Liver (tissue), 9 donors: ENCODE results near the gene HPCAL1. TPM values are rescaled to one million over a fixed set of nuclear protein-coding genes. Genes with fewer than 3 reads are reported as not detected.

Source experiments
- DNase-seq: peaks from one replicate; pipeline ENCODE4 v3.0.0-alpha.2; 2017; ENCODE audit warnings: low spot score
- H3K27ac ChIP-seq, 2 donors: one replicate each; pipeline ENCODE4 v1.7.0; 2013; ENCODE audit warnings: inconsistent platforms in 2 of 2, low read length in 2 of 2, control low read depth in 1 of 2, low read depth in 1 of 2, mild to moderate bottlenecking in 1 of 2
- H3K27me3 ChIP-seq, 4 donors: one replicate each; pipeline versions ENCODE4 v1.6.1 to v1.7.0; 2013; ENCODE audit warnings: low read length in 3 of 4, inconsistent platforms in 1 of 4, mild to moderate bottlenecking in 1 of 4, moderate library complexity in 1 of 4; ENCODE audit not compliant: control insufficient read depth in 4 of 4, insufficient read depth in 4 of 4
- H3K36me3 ChIP-seq, 4 donors: one replicate each; pipeline versions ENCODE4 v1.6.1 to v1.7.0; 2013; ENCODE audit warnings: low read length in 3 of 4, mild to moderate bottlenecking in 3 of 4, low read depth in 1 of 4, moderate library complexity in 1 of 4; ENCODE audit not compliant: control insufficient read depth in 4 of 4, insufficient read depth in 3 of 4
- H3K4me1 ChIP-seq, 4 donors: one replicate each; pipeline versions ENCODE4 v1.6.1 to v1.7.0; 2013; ENCODE audit warnings: low read length in 3 of 4, mild to moderate bottlenecking in 3 of 4, moderate library complexity in 1 of 4; ENCODE audit not compliant: control insufficient read depth in 4 of 4, insufficient read depth in 4 of 4
- H3K4me3 ChIP-seq, 3 donors: one replicate each; pipeline versions ENCODE4 v1.6.1 to v1.7.0; 2013; ENCODE audit warnings: low read length in 3 of 3, control low read depth in 1 of 3, low read depth in 1 of 3, mild to moderate bottlenecking in 1 of 3
- H3K9ac ChIP-seq, 2 donors: one replicate each; pipeline ENCODE4 v1.7.0; 2013; ENCODE audit warnings: low read length in 2 of 2, mild to moderate bottlenecking in 2 of 2, moderate library complexity in 2 of 2, control low read depth in 1 of 2, low read depth in 1 of 2
- H3K9me3 ChIP-seq, 4 donors: one replicate each; pipeline versions ENCODE4 v1.6.1 to v1.7.0; 2013; ENCODE audit warnings: low read length in 3 of 4; ENCODE audit not compliant: control insufficient read depth in 4 of 4
- EGR1 ChIP-seq, 2 donors: IDR thresholded peaks; 2 replicates each; pipeline ENCODE4 v1.6.1; 2016 to 2018; ENCODE audit warnings: antibody characterized with exemption in 2 of 2, low read depth in 2 of 2
- FOXA1 ChIP-seq: IDR thresholded peaks from 2 replicates; pipeline ENCODE4 v1.6.1; 2016; ENCODE audit warnings: antibody characterized with exemption
- FOXA2 ChIP-seq: IDR thresholded peaks from 2 replicates; pipeline ENCODE4 v1.6.1; 2016; ENCODE audit warnings: antibody characterized with exemption
- HNF4A ChIP-seq, 2 donors: conservative IDR thresholded peaks; 2 replicates each; pipeline ENCODE4 v1.6.1; 2016; ENCODE audit warnings: antibody characterized with exemption in 2 of 2, mild to moderate bottlenecking in 2 of 2
- HNF4G ChIP-seq: IDR thresholded peaks from 2 replicates; pipeline ENCODE4 v1.6.1; 2016; ENCODE audit warnings: antibody characterized with exemption
- JUND ChIP-seq, 2 donors: IDR thresholded peaks; 2 replicates each; pipeline ENCODE4 v1.6.1; 2016; ENCODE audit warnings: antibody characterized with exemption in 2 of 2
- NR2F2 ChIP-seq: IDR thresholded peaks from 2 replicates; pipeline ENCODE4 v1.6.1; 2016; ENCODE audit warnings: antibody characterized with exemption
- RAD21 ChIP-seq, 2 donors: IDR thresholded peaks; 2 replicates each; pipeline ENCODE4 v1.6.1; 2016; ENCODE audit warnings: antibody characterized with exemption in 2 of 2, mild to moderate bottlenecking in 2 of 2
- RXRA ChIP-seq, 2 donors: IDR thresholded peaks; 2 replicates each; pipeline ENCODE4 v1.6.1; 2017 to 2018; ENCODE audit warnings: antibody characterized with exemption in 2 of 2, mild to moderate bottlenecking in 1 of 2
- SP1 ChIP-seq: IDR thresholded peaks from 2 replicates; pipeline ENCODE4 v1.6.1; 2018; ENCODE audit warnings: antibody characterized with exemption, mild to moderate bottlenecking
- TAF1 ChIP-seq: conservative IDR thresholded peaks from 2 replicates; pipeline ENCODE4 v1.6.1; 2016; ENCODE audit warnings: antibody characterized with exemption, mild to moderate bottlenecking
- YY1 ChIP-seq: IDR thresholded peaks from 2 replicates; pipeline ENCODE4 v1.6.1; 2016; ENCODE audit warnings: antibody characterized with exemption, mild to moderate bottlenecking
- WGBS: extraction: QIAGEN DNeasy Blood & Tissue Kit; methylation state at CpG from one replicate; pipeline ENCODE4 v1.1.7; 2013; 5-methylcytosine and 5-hydroxymethylcytosine counted together
- polyA plus RNA-seq, 2 donors: library from polyadenylated mRNA; stranded (reverse) in 1 of 2; unstranded in 1 of 2; fragments of 200-250 nt in 1 of 2; fragments of >200 nt in 1 of 2; fragmentation: Nextera tagmentation in 1 of 2; extraction: Ambion mirVana in 1 of 2; gene quantifications; one replicate each; pipeline versions ENCODE4 v1.2.1 to v1.2.3, GENCODE V29; 2013 to 2015
- total RNA-seq, 2 donors: library from RNA; depleted of rRNA; stranded (reverse); fragments of >200 nt; gene quantifications; one replicate each; pipeline ENCODE4 v1.2.3, GENCODE V29; 2014
- TF ChIP-seq, protein P1 (sequence below): IDR thresholded peaks from 2 replicates; pipeline ENCODE4 v1.6.1; 2016; ENCODE audit warnings: antibody characterized with exemption, mild to moderate bottlenecking
- TF ChIP-seq, protein P2 (sequence below): IDR thresholded peaks from 2 replicates; pipeline ENCODE4 v1.6.1; 2016; ENCODE audit warnings: antibody characterized with exemption
- TF ChIP-seq, protein P3 (sequence below): IDR thresholded peaks from 2 replicates; pipeline ENCODE4 v1.6.1; 2016; ENCODE audit warnings: antibody characterized with exemption
- TF ChIP-seq, protein P4 (sequence below): fragments of 150-350 bp; IDR thresholded peaks from 2 replicates; pipeline ENCODE4 v1.5.1; 2017; ENCODE audit warnings: improper control_type of control experiment, low read depth, low read length; ENCODE audit not compliant: missing input control
- donor health status: healthy.
- donor health status: healthy.
- donor health status: healthy.
- donor health status: healthy.
- donor health status: healthy.

The HPCAL1 gene
- total and polyA plus RNA-seq, 4 donors = 17.3 to 27.9 (median 22.9) TPM

DNA sequence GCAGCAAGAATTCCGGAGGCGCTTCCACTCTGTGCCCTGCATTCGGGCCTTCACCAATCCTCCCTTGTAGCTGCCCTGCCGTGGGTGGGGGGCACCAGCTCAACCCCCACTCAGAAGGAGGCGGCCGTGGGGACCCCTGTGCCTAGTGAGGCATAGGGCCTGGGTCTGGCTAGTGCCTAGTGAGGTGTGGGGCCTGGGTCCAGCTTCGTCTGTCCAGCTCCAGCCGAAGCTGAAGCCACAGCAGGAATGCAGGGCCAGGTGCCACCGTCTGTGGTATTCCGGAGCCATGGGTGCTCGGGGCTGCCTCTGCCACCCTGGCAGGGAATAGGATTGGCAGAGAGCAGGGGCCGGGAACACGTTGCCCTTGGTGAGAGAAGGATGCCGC is 133.1 kb downstream of the HPCAL1 start:
- no peak for DNase-seq
- no peak overlapping the region for H3K27ac ChIP-seq
- WGBS = 95% methylated on average over 14 of the region's 14 CpGs

DNA sequence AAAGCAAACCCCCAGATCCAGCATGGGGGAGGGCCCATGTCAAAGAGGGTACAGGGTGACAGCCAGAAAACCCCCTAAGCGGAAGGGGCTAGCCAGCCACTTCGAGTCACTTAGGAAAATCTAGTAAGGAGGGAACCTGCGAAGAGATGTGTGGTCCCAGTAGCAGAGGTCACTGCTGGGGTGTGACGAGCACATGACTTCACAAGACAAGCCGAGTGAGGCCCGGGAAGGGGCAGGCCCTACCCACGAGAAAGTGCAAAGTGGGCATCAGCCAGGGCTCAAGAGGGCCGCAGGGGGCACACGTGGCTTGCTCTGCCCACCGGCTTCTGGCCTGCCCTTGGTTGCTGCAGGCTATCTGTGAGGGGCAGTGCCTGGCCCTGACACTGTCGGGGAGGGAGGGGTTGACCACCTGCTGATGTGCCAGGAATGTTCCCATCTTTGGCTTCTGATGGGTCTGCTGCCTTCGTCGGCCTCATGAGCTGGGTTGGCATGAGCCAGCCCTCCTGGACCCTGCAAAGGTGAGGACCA is 133.9 kb downstream of the HPCAL1 start:
- H3K36me3 ChIP-seq = peaks cover 4 to 19% (median 16%) of the 10 kb centered on the region in 4 donors
- 89% methylated on average over 13 of the region's 13 CpGs for WGBS
- DNase-seq = no peak

More for the DNA sequence above, 133.1 kb downstream of the HPCAL1 start:
- H3K36me3 ChIP-seq = peaks cover 2 to 11% (median 8%) of the 10 kb centered on the region in 4 donors
- no peak for TF ChIP-seq TAF1
- TF ChIP-seq RXRA (IDR thresholded peaks at IDR 0.05) = no peak
- TF ChIP-seq, protein P1, sequence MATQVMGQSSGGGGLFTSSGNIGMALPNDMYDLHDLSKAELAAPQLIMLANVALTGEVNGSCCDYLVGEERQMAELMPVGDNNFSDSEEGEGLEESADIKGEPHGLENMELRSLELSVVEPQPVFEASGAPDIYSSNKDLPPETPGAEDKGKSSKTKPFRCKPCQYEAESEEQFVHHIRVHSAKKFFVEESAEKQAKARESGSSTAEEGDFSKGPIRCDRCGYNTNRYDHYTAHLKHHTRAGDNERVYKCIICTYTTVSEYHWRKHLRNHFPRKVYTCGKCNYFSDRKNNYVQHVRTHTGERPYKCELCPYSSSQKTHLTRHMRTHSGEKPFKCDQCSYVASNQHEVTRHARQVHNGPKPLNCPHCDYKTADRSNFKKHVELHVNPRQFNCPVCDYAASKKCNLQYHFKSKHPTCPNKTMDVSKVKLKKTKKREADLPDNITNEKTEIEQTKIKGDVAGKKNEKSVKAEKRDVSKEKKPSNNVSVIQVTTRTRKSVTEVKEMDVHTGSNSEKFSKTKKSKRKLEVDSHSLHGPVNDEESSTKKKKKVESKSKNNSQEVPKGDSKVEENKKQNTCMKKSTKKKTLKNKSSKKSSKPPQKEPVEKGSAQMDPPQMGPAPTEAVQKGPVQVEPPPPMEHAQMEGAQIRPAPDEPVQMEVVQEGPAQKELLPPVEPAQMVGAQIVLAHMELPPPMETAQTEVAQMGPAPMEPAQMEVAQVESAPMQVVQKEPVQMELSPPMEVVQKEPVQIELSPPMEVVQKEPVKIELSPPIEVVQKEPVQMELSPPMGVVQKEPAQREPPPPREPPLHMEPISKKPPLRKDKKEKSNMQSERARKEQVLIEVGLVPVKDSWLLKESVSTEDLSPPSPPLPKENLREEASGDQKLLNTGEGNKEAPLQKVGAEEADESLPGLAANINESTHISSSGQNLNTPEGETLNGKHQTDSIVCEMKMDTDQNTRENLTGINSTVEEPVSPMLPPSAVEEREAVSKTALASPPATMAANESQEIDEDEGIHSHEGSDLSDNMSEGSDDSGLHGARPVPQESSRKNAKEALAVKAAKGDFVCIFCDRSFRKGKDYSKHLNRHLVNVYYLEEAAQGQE = no peak
- TF ChIP-seq, protein P2, sequence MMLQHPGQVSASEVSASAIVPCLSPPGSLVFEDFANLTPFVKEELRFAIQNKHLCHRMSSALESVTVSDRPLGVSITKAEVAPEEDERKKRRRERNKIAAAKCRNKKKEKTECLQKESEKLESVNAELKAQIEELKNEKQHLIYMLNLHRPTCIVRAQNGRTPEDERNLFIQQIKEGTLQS = no peak
- TF ChIP-seq YY1 = no peak
- TF ChIP-seq EGR1 (IDR thresholded peaks at IDR 0.05; ENCODE audit: low read depth in 2 of 2) = no peak
- TF ChIP-seq FOXA1 = no peak
- TF ChIP-seq HNF4G = no peak
- TF ChIP-seq, protein P3, sequence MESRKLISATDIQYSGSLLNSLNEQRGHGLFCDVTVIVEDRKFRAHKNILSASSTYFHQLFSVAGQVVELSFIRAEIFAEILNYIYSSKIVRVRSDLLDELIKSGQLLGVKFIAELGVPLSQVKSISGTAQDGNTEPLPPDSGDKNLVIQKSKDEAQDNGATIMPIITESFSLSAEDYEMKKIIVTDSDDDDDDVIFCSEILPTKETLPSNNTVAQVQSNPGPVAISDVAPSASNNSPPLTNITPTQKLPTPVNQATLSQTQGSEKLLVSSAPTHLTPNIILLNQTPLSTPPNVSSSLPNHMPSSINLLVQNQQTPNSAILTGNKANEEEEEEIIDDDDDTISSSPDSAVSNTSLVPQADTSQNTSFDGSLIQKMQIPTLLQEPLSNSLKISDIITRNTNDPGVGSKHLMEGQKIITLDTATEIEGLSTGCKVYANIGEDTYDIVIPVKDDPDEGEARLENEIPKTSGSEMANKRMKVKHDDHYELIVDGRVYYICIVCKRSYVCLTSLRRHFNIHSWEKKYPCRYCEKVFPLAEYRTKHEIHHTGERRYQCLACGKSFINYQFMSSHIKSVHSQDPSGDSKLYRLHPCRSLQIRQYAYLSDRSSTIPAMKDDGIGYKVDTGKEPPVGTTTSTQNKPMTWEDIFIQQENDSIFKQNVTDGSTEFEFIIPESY = no peak
- TF ChIP-seq FOXA2 = no peak
- TF ChIP-seq RAD21 (IDR thresholded peaks at IDR 0.05) = no peak
- TF ChIP-seq, protein P4, sequence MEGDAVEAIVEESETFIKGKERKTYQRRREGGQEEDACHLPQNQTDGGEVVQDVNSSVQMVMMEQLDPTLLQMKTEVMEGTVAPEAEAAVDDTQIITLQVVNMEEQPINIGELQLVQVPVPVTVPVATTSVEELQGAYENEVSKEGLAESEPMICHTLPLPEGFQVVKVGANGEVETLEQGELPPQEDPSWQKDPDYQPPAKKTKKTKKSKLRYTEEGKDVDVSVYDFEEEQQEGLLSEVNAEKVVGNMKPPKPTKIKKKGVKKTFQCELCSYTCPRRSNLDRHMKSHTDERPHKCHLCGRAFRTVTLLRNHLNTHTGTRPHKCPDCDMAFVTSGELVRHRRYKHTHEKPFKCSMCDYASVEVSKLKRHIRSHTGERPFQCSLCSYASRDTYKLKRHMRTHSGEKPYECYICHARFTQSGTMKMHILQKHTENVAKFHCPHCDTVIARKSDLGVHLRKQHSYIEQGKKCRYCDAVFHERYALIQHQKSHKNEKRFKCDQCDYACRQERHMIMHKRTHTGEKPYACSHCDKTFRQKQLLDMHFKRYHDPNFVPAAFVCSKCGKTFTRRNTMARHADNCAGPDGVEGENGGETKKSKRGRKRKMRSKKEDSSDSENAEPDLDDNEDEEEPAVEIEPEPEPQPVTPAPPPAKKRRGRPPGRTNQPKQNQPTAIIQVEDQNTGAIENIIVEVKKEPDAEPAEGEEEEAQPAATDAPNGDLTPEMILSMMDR = no peak
- TF ChIP-seq SP1 = no peak
- peaks cover 0 to 5% (median 2%) of the 10 kb centered on the region in 4 donors for H3K4me1 ChIP-seq
- no peaks in the 10 kb centered on the region for H3K27me3 ChIP-seq
- H3K9ac ChIP-seq = no peak overlapping the region
- H3K9me3 ChIP-seq = no peaks in the 10 kb centered on the region
- H3K4me3 ChIP-seq = no peak overlapping the region

More for the DNA sequence above, 133.9 kb downstream of the HPCAL1 start:
- no peak for TF ChIP-seq HNF4A (conservative IDR thresholded peaks at IDR 0.05)
- TF ChIP-seq RXRA (IDR thresholded peaks at IDR 0.05) = no peak
- no peak for TF ChIP-seq FOXA2
- TF ChIP-seq, protein P3 = no peak
- no peak for TF ChIP-seq EGR1 (IDR thresholded peaks at IDR 0.05; ENCODE audit: low read depth in 2 of 2)
- no peak for TF ChIP-seq YY1
- no peak for TF ChIP-seq JUND (IDR thresholded peaks at IDR 0.05)
- no peak for TF ChIP-seq NR2F2
- no peak for TF ChIP-seq HNF4G
- Histone ChIP-seq H3K9ac (no peak overlapping the region), H3K4me1 (peaks cover 0 to 5% (median 2%) of the 10 kb centered on the region in 4 donors), H3K4me3 (no peak overlapping the region), H3K27me3 (no peaks in the 10 kb centered on the region), H3K9me3 (no peaks in the 10 kb centered on the region), H3K27ac (no peak overlapping the region)
